ENCODE results near the gene PI4K2A. TPM values are rescaled to one million over a fixed set of nuclear protein-coding genes. Genes with fewer than 3 reads are reported as not detected.
"Not testable (repeated sequence)": the region's sequence is repeated elsewhere in the genome, so short reads cannot be mapped to it uniquely, and the experiment has no call there.

The PI4K2A gene
- polyA plus RNA-seq, 1 donor from 2014 or later, result 14.4 TPM

DNA sequence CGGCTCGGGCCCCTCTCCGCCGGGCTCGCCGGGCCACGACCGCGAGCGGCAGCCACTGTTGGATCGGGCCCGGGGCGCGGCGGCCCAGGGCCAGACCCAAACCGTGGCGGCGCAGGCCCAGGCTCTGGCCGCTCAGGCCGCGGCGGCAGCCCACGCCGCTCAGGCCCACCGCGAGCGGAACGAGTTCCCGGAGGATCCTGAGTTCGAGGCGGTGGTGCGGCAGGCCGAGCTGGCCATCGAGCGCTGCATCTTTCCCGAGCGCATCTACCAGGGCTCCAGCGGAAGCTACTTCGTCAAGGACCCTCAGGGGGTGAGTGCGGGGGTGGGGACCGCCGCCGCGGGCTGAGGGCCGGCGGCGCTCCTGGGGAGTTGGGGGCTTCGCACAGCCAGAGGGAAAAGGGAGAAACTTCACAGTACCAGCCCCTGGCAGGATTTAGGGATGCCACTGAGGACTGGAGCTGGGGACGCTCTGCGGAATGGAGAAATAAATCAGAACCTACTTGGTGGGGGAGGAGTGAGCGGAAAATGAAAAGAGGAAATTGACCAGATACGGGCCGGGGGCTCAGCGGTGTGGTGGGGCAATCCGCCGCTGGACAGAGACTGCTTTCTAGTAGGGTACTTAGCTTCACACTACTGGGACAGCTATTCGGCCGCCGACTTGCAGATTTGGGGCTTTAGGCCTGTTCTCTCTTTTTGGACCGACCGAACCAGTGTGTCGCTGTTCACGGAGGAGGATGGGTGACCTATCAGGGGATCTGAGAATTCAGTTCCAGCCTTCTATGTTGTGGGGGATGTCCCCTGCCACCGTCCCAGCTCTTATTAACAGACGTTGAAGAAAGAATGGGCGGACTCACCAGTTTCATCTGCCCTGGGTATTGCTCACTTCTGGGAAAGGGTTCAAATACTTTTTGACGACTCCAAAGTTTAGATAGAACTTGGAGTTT, 669 bp downstream of the PI4K2A start:
- peak overlapping the region; percentile 27 for H2AFZ ChIP-seq (ENCODE audit: low read depth, low read length)
- TF ChIP-seq, protein P1, sequence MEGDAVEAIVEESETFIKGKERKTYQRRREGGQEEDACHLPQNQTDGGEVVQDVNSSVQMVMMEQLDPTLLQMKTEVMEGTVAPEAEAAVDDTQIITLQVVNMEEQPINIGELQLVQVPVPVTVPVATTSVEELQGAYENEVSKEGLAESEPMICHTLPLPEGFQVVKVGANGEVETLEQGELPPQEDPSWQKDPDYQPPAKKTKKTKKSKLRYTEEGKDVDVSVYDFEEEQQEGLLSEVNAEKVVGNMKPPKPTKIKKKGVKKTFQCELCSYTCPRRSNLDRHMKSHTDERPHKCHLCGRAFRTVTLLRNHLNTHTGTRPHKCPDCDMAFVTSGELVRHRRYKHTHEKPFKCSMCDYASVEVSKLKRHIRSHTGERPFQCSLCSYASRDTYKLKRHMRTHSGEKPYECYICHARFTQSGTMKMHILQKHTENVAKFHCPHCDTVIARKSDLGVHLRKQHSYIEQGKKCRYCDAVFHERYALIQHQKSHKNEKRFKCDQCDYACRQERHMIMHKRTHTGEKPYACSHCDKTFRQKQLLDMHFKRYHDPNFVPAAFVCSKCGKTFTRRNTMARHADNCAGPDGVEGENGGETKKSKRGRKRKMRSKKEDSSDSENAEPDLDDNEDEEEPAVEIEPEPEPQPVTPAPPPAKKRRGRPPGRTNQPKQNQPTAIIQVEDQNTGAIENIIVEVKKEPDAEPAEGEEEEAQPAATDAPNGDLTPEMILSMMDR (IDR thresholded peaks at IDR 0.05; ENCODE audit: poor library complexity, severe bottlenecking), result no peak
- no peak for TF ChIP-seq EP300 (conservative IDR thresholded peaks at IDR 0.05; ENCODE audit: poor library complexity, severe bottlenecking)
- TF ChIP-seq EZH2 (IDR thresholded peaks at IDR 0.05; ENCODE audit: borderline replicate concordance, insufficient read depth, low read length, poor library complexity, severe bottlenecking), result no peak
- TF ChIP-seq SMC3 (conservative IDR thresholded peaks at IDR 0.05; ENCODE audit: poor library complexity), result peak; percentile 33
- TF ChIP-seq, protein P2, sequence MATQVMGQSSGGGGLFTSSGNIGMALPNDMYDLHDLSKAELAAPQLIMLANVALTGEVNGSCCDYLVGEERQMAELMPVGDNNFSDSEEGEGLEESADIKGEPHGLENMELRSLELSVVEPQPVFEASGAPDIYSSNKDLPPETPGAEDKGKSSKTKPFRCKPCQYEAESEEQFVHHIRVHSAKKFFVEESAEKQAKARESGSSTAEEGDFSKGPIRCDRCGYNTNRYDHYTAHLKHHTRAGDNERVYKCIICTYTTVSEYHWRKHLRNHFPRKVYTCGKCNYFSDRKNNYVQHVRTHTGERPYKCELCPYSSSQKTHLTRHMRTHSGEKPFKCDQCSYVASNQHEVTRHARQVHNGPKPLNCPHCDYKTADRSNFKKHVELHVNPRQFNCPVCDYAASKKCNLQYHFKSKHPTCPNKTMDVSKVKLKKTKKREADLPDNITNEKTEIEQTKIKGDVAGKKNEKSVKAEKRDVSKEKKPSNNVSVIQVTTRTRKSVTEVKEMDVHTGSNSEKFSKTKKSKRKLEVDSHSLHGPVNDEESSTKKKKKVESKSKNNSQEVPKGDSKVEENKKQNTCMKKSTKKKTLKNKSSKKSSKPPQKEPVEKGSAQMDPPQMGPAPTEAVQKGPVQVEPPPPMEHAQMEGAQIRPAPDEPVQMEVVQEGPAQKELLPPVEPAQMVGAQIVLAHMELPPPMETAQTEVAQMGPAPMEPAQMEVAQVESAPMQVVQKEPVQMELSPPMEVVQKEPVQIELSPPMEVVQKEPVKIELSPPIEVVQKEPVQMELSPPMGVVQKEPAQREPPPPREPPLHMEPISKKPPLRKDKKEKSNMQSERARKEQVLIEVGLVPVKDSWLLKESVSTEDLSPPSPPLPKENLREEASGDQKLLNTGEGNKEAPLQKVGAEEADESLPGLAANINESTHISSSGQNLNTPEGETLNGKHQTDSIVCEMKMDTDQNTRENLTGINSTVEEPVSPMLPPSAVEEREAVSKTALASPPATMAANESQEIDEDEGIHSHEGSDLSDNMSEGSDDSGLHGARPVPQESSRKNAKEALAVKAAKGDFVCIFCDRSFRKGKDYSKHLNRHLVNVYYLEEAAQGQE (IDR thresholded peaks at IDR 0.05; ENCODE audit: borderline replicate concordance), result no peak
- TF ChIP-seq TAF1 (IDR thresholded peaks at IDR 0.05; ENCODE audit: low read depth), result no peak
- TF ChIP-seq POLR2AphosphoS5 (IDR thresholded peaks at IDR 0.05), result no peak
- peak; percentile 35 for TF ChIP-seq RAD21 (conservative IDR thresholded peaks at IDR 0.05)
- TF ChIP-seq MXI1 (conservative IDR thresholded peaks at IDR 0.05; ENCODE audit: poor library complexity, severe bottlenecking), result peak; percentile 78
- peak overlapping the region; percentile 71 for H3K9ac ChIP-seq (ENCODE audit: low read length)
- H3K79me2 ChIP-seq (replicated peaks; ENCODE audit: insufficient read depth, low read length), result peaks cover 18% of the 10 kb centered on the region
- H3K9me2 ChIP-seq (ENCODE audit: insufficient read depth, low read length), result no peaks in the 10 kb centered on the region
- H3K36me3 ChIP-seq (ENCODE audit: insufficient read depth, low read length), result no peaks in the 10 kb centered on the region
- H3K27ac ChIP-seq (ENCODE audit: low read length), result peak overlapping the region; percentile 42
- H3K4me3 ChIP-seq (ENCODE audit: low read length), result peak overlapping the region; percentile 96
- H3K4me2 ChIP-seq (ENCODE audit: low read length), result peak overlapping the region; percentile 67
- no peaks in the 10 kb centered on the region for H4K20me1 ChIP-seq (ENCODE audit: insufficient read depth)
- no peaks in the 10 kb centered on the region for H3K27me3 ChIP-seq (ENCODE audit: insufficient read depth, low read depth, low read length)
- H3K9me3 ChIP-seq (ENCODE audit: low read length), result no peaks in the 10 kb centered on the region
- no peaks in the 10 kb centered on the region for H3F3A ChIP-seq (ENCODE audit: insufficient read depth, low read length, poor library complexity, severe bottlenecking)

DNA sequence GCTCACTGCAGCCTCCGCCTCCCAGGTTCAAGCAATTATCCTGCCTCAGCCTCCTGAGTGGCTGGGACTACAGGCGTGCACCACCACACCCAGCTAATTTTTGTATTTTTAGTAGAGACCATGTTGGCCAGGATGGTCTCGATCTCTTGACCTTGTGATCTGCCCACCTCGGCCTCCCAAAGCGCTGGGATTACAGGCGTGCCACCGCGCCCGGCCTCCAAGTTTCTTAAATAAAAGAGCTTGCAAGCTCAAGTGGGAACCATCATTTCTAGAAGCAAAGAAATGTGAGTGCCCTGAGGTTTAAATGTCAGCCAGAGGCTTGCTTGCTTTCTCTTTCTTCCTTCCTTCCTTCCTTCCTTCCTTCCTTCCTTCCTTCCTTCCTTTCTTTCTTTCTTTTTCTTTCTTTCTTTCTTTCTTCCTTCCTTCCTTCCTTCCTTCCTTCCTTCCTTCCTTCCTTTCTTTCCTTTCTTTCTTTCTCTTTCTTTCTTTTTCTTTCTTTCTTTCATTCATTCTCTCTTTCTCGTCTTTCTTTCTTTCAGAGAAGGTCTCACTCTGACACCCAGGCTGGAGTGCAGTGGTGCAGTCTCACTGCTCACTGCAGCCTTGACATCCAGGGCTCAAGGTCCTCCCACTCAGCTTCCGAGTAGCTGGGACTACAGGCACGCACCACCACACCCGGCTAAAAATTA, 2.1 kb downstream of the PI4K2A start:
- H3K9me3 ChIP-seq (ENCODE audit: low read length); H3K9ac ChIP-seq (ENCODE audit: low read length); H2AFZ ChIP-seq (ENCODE audit: low read depth, low read length); H3K4me2 ChIP-seq (ENCODE audit: low read length); H4K20me1 ChIP-seq (ENCODE audit: insufficient read depth); H3K27me3 ChIP-seq (ENCODE audit: insufficient read depth, low read depth, low read length); H3K4me3 ChIP-seq (ENCODE audit: low read length); H3K27ac ChIP-seq (ENCODE audit: low read length); H3K36me3 ChIP-seq (ENCODE audit: insufficient read depth, low read length); H3F3A ChIP-seq (ENCODE audit: insufficient read depth, low read length, poor library complexity, severe bottlenecking); H3K9me2 ChIP-seq (ENCODE audit: insufficient read depth, low read length): not testable (repeated sequence)
- H3K79me2 ChIP-seq (replicated peaks; ENCODE audit: insufficient read depth, low read length), result peaks cover 22% of the 10 kb centered on the region

Data from neural cell (in vitro differentiated cells).